ENCODE results near the gene ABCC1. TPM values are rescaled to one million over a fixed set of nuclear protein-coding genes. Genes with fewer than 3 reads are reported as not detected.

The ABCC1 gene
- total and polyA plus RNA-seq, 2 of the 8 experiments (the other 6 are each of a cell fraction or from before 2014, with no cell fraction given): 42.6 to 66.8 TPM

DNA sequence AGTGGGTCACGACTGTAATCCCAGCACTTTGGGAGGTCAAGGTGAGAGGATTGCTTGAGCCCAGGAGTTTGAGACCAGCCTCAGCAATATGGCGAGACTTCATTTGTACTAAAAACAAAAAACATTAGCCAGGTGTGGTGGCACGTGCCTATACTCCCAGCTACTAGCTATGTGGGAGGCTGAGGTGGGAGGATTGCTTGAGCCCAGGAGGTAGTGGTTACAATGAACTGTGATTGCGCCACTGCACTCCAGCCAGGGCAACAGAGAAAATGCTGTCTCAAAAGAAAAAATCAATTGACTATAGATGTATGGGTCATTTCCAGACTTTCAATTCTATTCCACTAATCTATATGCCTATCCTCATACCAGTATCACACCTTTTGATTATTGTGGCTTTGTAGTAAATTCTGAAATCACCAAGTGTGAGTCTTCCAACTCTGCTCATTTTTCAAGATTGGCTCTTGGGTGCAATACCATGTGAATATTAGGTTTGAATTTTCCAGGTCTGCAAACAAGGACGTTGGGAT, 33.8 kb upstream of the ABCC1 start:
- H4K91ac ChIP-seq (replicated peaks; ENCODE audit: insufficient read length, low read length): no peak overlapping the region
- no peak overlapping the region for H3K56ac ChIP-seq (replicated peaks; ENCODE audit: insufficient read length, low read depth, low read length)
- DNase-seq (ENCODE audit: low read depth in 1 of 2, low spot score in 2 of 2) (no peak), FAIRE-seq (no peak)
- H2BK120ac ChIP-seq (replicated peaks; ENCODE audit: low read depth, low read length): no peak overlapping the region
- H2BK5ac ChIP-seq (ENCODE audit: low read depth, low read length): no peak overlapping the region
- no peak overlapping the region for H2BK12ac ChIP-seq (ENCODE audit: low read depth, low read length)
- no peaks in the 10 kb centered on the region for H3K79me1 ChIP-seq (ENCODE audit: low read depth, low read length)
- no peak overlapping the region for H3K4me2 ChIP-seq (ENCODE audit: insufficient read depth in 1 of 2, low read depth in 2 of 2, low read length in 2 of 2)
- no peak overlapping the region for H3K4ac ChIP-seq (replicated peaks; ENCODE audit: insufficient read length, low read depth, low read length)
- no peaks in the 10 kb centered on the region for H4K20me1 ChIP-seq (replicated peaks in 1 of 2; ENCODE audit: control insufficient read depth in 1 of 2, insufficient read depth in 2 of 2, low read length in 2 of 2)
- CTCF ChIA-PET (ENCODE audit: partially characterized antibody): no interaction called here
- H3K9me3 ChIP-seq (ENCODE audit: insufficient read depth in 2 of 2, low read depth in 1 of 2, low read length in 1 of 2): no peaks in the 10 kb centered on the region
- H3K23me2 ChIP-seq (ENCODE audit: low read depth, low read length): peaks cover 3% of the 10 kb centered on the region; the same call in 1 of the 2 replicates
- H3K4me3 ChIP-seq (ENCODE audit: extremely low read depth in 1 of 4, insufficient read depth in 2 of 4, low read depth in 3 of 4, low read length in 4 of 4): no peak overlapping the region
- no peak overlapping the region for H3K23ac ChIP-seq (ENCODE audit: insufficient read length)
- H3K14ac ChIP-seq (ENCODE audit: insufficient read length): no peak overlapping the region
- WGBS, 2 experiments (ENCODE audit: extremely low coverage in 1 of 2, insufficient coverage in 1 of 2, insufficient read length in 1 of 2, insufficient replicate concordance in 2 of 2, low coverage in 1 of 2, low lambda C conversion rate in 2 of 2, missing lambda C conversion rate in 1 of 2): 81% methylated on average over 5 of the region's 5 CpGs; no CpG with 5 or more reads in 1 of the 2 experiments
- no peak overlapping the region for H3K9ac ChIP-seq (replicated peaks in 1 of 4; ENCODE audit: extremely low read depth in 1 of 4, low read depth in 3 of 4, low read length in 3 of 4)
- H3K79me2 ChIP-seq (ENCODE audit: control insufficient read depth in 1 of 2, insufficient read depth in 2 of 2, low read length in 2 of 2): no peaks in the 10 kb centered on the region
- H3K4me1 ChIP-seq (replicated peaks in 1 of 4; ENCODE audit: control insufficient read depth in 3 of 4, insufficient read depth in 4 of 4, low read length in 3 of 4): no peaks in the 10 kb centered on the region; a peak in 2 of 7 replicates
- POLR2A ChIA-PET (ENCODE audit: partially characterized antibody): no interaction called here
- no peaks in the 10 kb centered on the region for H3K36me3 ChIP-seq (ENCODE audit: control insufficient read depth in 2 of 4, insufficient read depth in 4 of 4, low read length in 3 of 4)
- H2AK5ac ChIP-seq (ENCODE audit: low read depth, low read length): no peak overlapping the region
- H2AFZ ChIP-seq (ENCODE audit: low read length): no peak overlapping the region
- no peak overlapping the region for H2BK20ac ChIP-seq (ENCODE audit: low read length)
- no peak overlapping the region for H3K18ac ChIP-seq (ENCODE audit: extremely low read depth, low read length)
- H3K27ac ChIP-seq (ENCODE audit: low read depth, low read length): no peak overlapping the region
- no peak overlapping the region for H2BK15ac ChIP-seq (ENCODE audit: low read length)
- no peak overlapping the region for H4K8ac ChIP-seq (ENCODE audit: extremely low read depth, insufficient read depth, low read length)
- no peak for TF ChIP-seq CBX5 (IDR thresholded peaks at IDR 0.05; ENCODE audit: low read depth, low read length)
- no peak for TF ChIP-seq SIX5 (IDR thresholded peaks at IDR 0.05; ENCODE audit: low read depth, low read length)
- TF ChIP-seq TEAD4 (IDR thresholded peaks at IDR 0.05; ENCODE audit: low read depth, low read length): no peak
- no peaks in the 10 kb centered on the region for H3K27me3 ChIP-seq (replicated peaks in 1 of 4; ENCODE audit: control insufficient read depth in 3 of 4, extremely low read depth in 1 of 4, insufficient read depth in 3 of 4, low read length in 3 of 4)
- H4K5ac ChIP-seq (ENCODE audit: insufficient read length, low read depth, low read length): no peak overlapping the region
